NCI-H1105 treated with DMSO at 0.1 percent for 48 hours (cell line): ENCODE results near the gene C9orf50.
"Not testable (repeated sequence)": the region's sequence is repeated elsewhere in the genome, so short reads cannot be mapped to it uniquely, and the experiment has no call there.

Source experiments
- DNase-seq: peaks from one replicate; lab custom pipeline; 2025; lab: John Stamatoyannopoulos, UW

C9orf50 gene

GRCh38 chr9:129648092-129648763 lies 27.3 kb upstream of the C9orf50 start:
- no peak for DNase-seq

DNA sequence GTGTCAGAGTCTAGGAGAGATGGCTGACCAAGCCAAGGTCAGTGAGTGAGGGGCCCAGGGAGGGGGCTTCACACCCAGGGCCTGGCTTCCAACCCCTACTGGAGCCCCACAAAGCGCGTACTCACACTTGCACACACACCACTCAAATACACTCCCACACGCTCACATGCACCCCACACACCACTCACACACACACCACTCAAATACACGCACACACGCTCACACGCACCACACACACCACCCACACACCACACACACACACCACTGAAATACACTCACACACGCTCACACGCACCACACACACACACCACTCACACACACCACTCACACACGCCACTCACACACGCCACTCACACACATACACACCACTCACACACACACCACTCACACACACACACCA lies 26.7 kb upstream of the C9orf50 start:
- no peak for DNase-seq

- no peak for DNase-seq
Observed at GRCh38 chr9:129646654-129647053, 25.8 kb upstream of the C9orf50 start.

DNA sequence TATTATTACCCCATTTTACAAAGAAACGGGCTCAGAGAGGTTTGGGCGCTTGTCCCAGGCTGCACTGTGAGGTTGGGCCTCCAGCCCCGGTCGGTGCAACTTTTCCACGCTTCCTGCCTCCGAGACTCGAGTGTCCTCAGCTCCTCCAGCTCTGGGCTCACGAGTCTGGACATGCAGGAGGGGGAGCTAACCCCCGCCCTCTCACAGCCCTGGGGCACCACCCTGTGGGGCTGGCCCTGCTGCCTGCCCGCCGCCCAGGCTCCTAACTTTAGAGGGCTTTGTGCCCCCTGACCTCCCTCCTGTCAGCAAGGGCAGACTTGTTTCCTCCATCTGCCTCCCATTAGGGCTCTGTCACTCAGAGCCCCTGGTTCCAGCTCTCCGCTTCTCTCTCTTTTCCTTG lies 25.4 kb upstream of the C9orf50 start:
- DNase-seq: no peak

DNA sequence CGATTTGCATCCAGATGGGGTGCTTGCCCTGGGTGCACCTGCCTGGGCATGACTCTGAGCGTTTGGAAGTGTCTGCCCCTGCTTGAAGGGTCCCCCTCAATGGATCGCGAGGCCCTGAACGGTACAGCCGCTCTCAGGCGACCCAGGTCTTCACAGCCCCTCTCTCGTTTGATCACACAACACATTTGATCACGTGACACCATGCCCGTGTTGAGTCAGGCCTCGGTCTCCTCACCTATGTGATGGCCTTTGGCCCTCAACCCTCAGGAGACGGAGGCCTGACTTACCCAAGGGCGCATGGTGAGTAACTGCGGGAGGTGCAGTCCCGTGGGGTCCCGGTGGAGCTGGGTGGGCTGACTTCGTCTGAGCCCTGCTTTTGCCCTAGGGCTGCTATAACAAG lies 24.0 kb upstream of the C9orf50 start:
- DNase-seq: no peak

DNA sequence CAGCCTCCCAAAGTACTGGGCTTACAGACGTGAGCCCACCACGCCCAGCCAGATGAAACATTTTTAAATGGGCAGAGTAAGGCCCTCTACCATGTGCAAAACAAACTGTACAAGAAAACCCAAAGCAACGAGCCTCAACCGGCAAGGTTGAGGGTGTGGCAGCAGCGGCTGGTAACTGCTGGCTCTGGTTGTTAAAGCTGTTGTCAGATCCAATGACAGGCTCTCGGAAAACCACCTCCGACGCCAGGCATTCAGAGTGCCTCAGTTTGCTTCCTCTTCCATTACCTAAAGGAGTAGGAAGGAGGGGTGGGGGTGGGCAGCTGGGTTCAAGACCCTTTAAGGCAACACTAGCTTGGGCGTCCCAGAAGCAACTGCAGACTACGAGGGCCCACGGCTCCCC lies 23.5 kb upstream of the C9orf50 start:
- no peak for DNase-seq

GRCh38 chr9:129643706-129644105 lies 22.8 kb upstream of the C9orf50 start:
- DNase-seq: no peak

- DNase-seq: peak; percentile 80
Observed at GRCh38 chr9:129641750-129642585, 21.1 kb upstream of the C9orf50 start, which contains the start of gene ASB6. TSS of gene ASB6 (minus strand) at chr9:129642151. CDS start at chr9:129641999, 152 bp downstream.

GRCh38 chr9:129640871-129641749 lies 20.2 kb upstream of the C9orf50 start:
- no peak for DNase-seq

DNA sequence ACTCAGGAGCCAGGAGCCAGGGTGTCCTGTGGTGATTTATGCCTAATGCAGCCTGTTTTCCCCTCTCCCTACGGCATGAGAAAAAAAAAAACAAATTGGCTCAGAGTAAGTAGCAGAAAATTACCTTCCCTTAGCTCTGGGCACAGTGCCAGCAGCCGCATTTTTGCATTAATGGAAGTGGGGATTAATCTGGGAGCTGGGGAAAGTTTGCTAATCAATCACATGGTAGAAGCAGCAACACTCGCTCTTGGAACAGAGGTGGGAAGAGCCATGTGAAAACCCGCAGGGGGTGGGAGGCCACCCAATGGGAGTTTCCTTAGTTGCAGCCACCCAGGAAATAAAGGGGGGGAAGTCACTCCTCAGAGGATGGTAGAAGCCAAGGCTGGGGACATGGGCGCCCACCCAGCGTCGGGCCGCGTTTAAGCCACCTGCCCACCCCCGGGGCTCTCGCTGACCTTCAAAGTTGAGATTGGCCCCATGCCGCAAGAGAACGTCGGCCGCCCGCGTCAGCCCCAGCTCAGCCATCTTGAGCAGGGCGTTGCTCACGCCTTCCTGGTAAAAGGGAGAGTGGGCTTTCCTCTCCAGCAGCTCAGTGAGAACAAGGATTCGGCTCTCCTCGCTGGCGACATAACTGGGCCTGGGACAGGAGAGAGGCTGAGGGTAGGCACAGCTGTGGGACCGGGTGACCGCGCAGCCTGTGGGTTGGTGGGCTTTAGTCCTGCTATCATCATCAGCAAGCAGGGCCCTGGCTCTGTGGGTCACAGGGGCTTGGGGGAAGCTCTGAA lies 19.4 kb upstream of the C9orf50 start:
- DNase-seq: peak; percentile 93

DNA sequence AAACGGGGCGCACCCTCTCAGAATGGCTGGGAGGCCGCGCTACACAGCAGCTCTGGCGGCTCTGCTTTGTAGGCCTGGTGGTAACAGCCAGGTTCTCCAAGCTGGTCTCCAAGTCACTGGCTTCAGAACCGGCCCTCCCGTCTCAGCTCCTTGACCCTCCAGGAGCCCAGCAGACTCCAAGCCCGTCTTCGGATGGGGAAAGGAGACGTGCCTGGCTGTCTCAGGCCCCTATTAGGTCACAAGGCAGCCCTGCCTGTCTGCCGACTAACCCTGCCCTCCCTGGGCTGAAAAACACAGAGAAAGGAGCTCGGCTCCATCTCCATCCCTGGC lies 18.8 kb upstream of the C9orf50 start:
- DNase-seq: no peak

GRCh38 chr9:129639034-129639630 lies 18.2 kb upstream of the C9orf50 start:
- no peak for DNase-seq

DNA sequence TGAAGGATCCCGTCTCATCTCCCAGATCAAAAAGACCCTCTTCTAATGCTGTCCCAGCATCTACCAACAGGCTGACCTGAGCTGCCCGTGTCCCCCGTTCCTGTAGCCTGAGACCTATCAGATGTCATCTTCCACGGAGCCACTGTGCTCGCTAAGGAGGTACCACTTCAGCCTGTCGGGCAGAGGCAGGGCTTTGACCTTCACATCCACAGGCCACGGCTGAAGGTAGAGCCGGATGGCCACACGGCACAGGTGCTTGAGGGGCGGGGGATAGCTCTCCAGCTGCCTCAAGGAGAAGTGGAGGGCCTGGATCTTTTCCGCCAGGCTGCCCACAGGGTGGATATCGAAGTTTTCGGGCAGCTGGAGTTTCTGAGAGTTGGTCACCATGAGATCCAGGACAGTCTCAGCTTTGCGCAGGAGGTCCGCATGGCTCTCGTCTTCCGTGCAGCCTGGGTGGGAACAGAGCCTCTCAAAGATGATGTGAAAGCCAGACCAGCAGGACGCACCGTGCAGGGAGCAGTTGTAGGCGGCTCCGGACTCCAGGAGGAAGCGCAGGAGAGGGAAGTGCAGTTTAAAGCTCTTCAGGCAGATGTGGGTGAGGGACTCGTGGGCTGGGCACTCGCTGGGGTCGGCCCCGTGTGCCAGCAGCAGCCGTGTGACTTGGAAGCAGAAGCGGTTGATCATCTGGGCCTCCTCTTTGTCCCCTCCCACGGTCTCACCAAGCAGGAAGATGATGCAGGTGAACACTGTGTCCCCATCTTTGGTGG lies 17.0 kb upstream of the C9orf50 start:
- DNase-seq: no peak

GRCh38 chr9:129637102-129637501 lies 16.2 kb upstream of the C9orf50 start:
- no peak for DNase-seq

GRCh38 chr9:129636343-129636742 lies 15.4 kb upstream of the C9orf50 start:
- DNase-seq: not testable (repeated sequence)

- no peak for DNase-seq
Observed at GRCh38 chr9:129635099-129636065, 14.5 kb upstream of the C9orf50 start.

- DNase-seq: no peak
Observed at GRCh38 chr9:129633848-129634247, 12.9 kb upstream of the C9orf50 start.

- no peak for DNase-seq
Observed at GRCh38 chr9:129633207-129633606, 12.3 kb upstream of the C9orf50 start.

DNA sequence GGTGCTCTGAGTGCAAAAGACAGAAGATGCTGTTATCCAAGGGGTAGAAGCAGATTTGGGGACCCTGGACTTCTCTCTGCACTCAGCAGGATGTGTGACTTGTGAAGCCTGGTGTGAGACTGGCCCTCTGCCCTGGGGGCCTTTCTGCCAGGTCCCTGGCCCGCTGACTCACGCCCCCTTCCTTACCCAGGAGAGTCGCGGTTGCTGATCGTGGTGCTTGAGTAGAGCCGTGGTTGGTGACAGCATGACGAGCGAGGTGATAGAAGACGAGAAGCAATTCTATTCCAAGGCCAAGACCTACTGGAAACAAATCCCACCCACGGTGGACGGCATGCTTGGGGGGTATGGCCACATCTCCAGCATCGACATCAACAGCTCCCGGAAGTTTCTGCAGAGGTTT lies 11.6 kb upstream of the C9orf50 start:
- no peak for DNase-seq
